Omental fat pad (tissue), 4 donors: ENCODE measurements around the gene SYK. TPM values are rescaled to one million over a fixed set of nuclear protein-coding genes. Genes with fewer than 3 reads are reported as not detected.
"Not testable (repeated sequence)": the region's sequence is repeated elsewhere in the genome, so short reads cannot be mapped to it uniquely, and the experiment has no call there.

Experiments
- ATAC-seq: fragments of 150-250 bp; one replicate; pipeline ENCODE4 v1.9.1; 2016; ENCODE audit warnings: mild to moderate bottlenecking, moderate library complexity; ENCODE audit not compliant: low FRiP score
- DNase-seq: peaks from one replicate; pipeline ENCODE4 v3.0.0-alpha.2; 2019; ENCODE audit warnings: low spot score
- CTCF ChIP-seq, 3 donors: fragments of 450-650 bp; IDR thresholded peaks; one replicate each; pipeline ENCODE4 v1.5.1; 2016 to 2017; ENCODE audit warnings: antibody characterized with exemption in 3 of 3, mild to moderate bottlenecking in 3 of 3, moderate library complexity in 2 of 3
- total RNA-seq, 4 donors: library from RNA; depleted of rRNA; stranded (reverse); fragments of >200 nt; gene quantifications; one replicate each; pipeline ENCODE4 v1.1.0, GENCODE V29; 2016

Gene SYK
- total RNA-seq, 4 donors from 2014 or later, result 12.4 to 36.1 (median 25.9) TPM

GRCh38 chr9:90884178-90884577, 82.6 kb downstream of the SYK start:
- ATAC-seq (no peak), DNase-seq (no peak)
- TF ChIP-seq CTCF (IDR thresholded peaks at IDR 0.05), result no peak

GRCh38 chr9:90886868-90887267, 85.2 kb downstream of the SYK start:
- not testable (repeated sequence) for DNase-seq, ATAC-seq

- DNase-seq (no peak), ATAC-seq (no peak)
- TF ChIP-seq CTCF (IDR thresholded peaks at IDR 0.05), result no peak
Observed at GRCh38 chr9:90888941-90889340, 87.3 kb downstream of the SYK start.

- TF ChIP-seq CTCF (IDR thresholded peaks at IDR 0.05), result no peak
- no peak for DNase-seq
- no peak for ATAC-seq
Observed at GRCh38 chr9:90890146-90890810, 88.7 kb downstream of the SYK start.

GRCh38 chr9:90891308-90892040, 89.9 kb downstream of the SYK start:
- TF ChIP-seq CTCF (IDR thresholded peaks at IDR 0.05), result no peak
- DNase-seq, result no peak
- ATAC-seq, result no peak

- TF ChIP-seq CTCF (IDR thresholded peaks at IDR 0.05), result no peak
- DNase-seq (no peak), ATAC-seq (no peak)
Observed at GRCh38 chr9:90892918-90893317, 91.3 kb downstream of the SYK start.

- no peak for TF ChIP-seq CTCF (IDR thresholded peaks at IDR 0.05)
- DNase-seq (no peak), ATAC-seq (no peak)
Observed at GRCh38 chr9:90893706-90894105, 92.1 kb downstream of the SYK start.
